IPS-18c (cell line): Measurements from ENCODE around the gene CTNNA3.

Experiments
- H3K4me3 ChIP-seq: 2 replicates; pipeline ENCODE4 v1.7.0; 2013; ENCODE audit warnings: low read depth, mild to moderate bottlenecking, low read length, moderate library complexity; ENCODE audit not compliant: insufficient read depth
- H3K9me3 ChIP-seq: one replicate; pipeline ENCODE4 v1.6.1; 2013; ENCODE audit warnings: mild to moderate bottlenecking, low read length, moderate library complexity; ENCODE audit not compliant: control insufficient read depth, insufficient read depth

CTNNA3 gene

GRCh38 chr10:66222462-66223046 lies 1473.4 kb downstream of the CTNNA3 start:
- no peaks in the 10 kb centered on the region for H3K9me3 ChIP-seq
- no peak overlapping the region for H3K4me3 ChIP-seq

GRCh38 chr10:66218981-66219587 lies 1476.9 kb downstream of the CTNNA3 start:
- no peaks in the 10 kb centered on the region for H3K9me3 ChIP-seq
- H3K4me3 ChIP-seq: no peak overlapping the region

- H3K9me3 ChIP-seq: no peaks in the 10 kb centered on the region
- no peak overlapping the region for H3K4me3 ChIP-seq
These were observed 1477.7 kb downstream of the CTNNA3 start for GRCh38 chr10:66218289-66218688.

- Histone ChIP-seq H3K4me3 (no peak overlapping the region), H3K9me3 (no peaks in the 10 kb centered on the region)
These were observed 1480.1 kb downstream of the CTNNA3 start for GRCh38 chr10:66215920-66216319.

GRCh38 chr10:66214721-66215404 lies 1481.1 kb downstream of the CTNNA3 start:
- Histone ChIP-seq H3K9me3 (no peaks in the 10 kb centered on the region), H3K4me3 (no peak overlapping the region)

GRCh38 chr10:66209025-66209424 lies 1487.0 kb downstream of the CTNNA3 start:
- Histone ChIP-seq H3K4me3 (no peak overlapping the region), H3K9me3 (no peaks in the 10 kb centered on the region)

- H3K4me3 ChIP-seq: no peak overlapping the region
These were observed 1491.2 kb downstream of the CTNNA3 start for GRCh38 chr10:66204838-66205237.

GRCh38 chr10:66202101-66202500 lies 1493.9 kb downstream of the CTNNA3 start:
- Histone ChIP-seq H3K9me3 (no peaks in the 10 kb centered on the region), H3K4me3 (no peak overlapping the region)

More at GRCh38 chr10:66204838-66205237, 1491.2 kb downstream of the CTNNA3 start:
- no peaks in the 10 kb centered on the region for H3K9me3 ChIP-seq

GRCh38 chr10:66192162-66192831 lies 1503.7 kb downstream of the CTNNA3 start:
- no peak overlapping the region for H3K4me3 ChIP-seq
- peaks cover 2% of the 10 kb centered on the region for H3K9me3 ChIP-seq

- Histone ChIP-seq H3K9me3 (no peaks in the 10 kb centered on the region), H3K4me3 (no peak overlapping the region)
These were observed 1505.6 kb downstream of the CTNNA3 start for GRCh38 chr10:66190413-66190812.

- Histone ChIP-seq H3K4me3 (no peak overlapping the region), H3K9me3 (no peaks in the 10 kb centered on the region)
These were observed 1506.7 kb downstream of the CTNNA3 start for GRCh38 chr10:66189271-66189670.

GRCh38 chr10:66187053-66187733 lies 1508.8 kb downstream of the CTNNA3 start:
- H3K9me3 ChIP-seq: no peaks in the 10 kb centered on the region
- no peak overlapping the region for H3K4me3 ChIP-seq

- H3K9me3 ChIP-seq: no peaks in the 10 kb centered on the region
- H3K4me3 ChIP-seq: no peak overlapping the region
These were observed 1513.0 kb downstream of the CTNNA3 start for GRCh38 chr10:66183028-66183427.

GRCh38 chr10:66180581-66181318 lies 1515.2 kb downstream of the CTNNA3 start:
- no peaks in the 10 kb centered on the region for H3K9me3 ChIP-seq
- no peak overlapping the region for H3K4me3 ChIP-seq

GRCh38 chr10:66180021-66180420 lies 1516.0 kb downstream of the CTNNA3 start:
- no peaks in the 10 kb centered on the region for H3K9me3 ChIP-seq
- H3K4me3 ChIP-seq: no peak overlapping the region

GRCh38 chr10:66176772-66177171 lies 1519.2 kb downstream of the CTNNA3 start:
- no peaks in the 10 kb centered on the region for H3K9me3 ChIP-seq

GRCh38 chr10:66167816-66168215 lies 1528.2 kb downstream of the CTNNA3 start:
- Histone ChIP-seq H3K4me3 (no peak overlapping the region), H3K9me3 (no peaks in the 10 kb centered on the region)

More at GRCh38 chr10:66176772-66177171, 1519.2 kb downstream of the CTNNA3 start:
- no peak overlapping the region for H3K4me3 ChIP-seq
